ENCODE data around the gene AOC1.
"Not testable (repeated sequence)": the region's sequence is repeated elsewhere in the genome, so short reads cannot be mapped to it uniquely, and the experiment has no call there.

Gene AOC1, protein sequence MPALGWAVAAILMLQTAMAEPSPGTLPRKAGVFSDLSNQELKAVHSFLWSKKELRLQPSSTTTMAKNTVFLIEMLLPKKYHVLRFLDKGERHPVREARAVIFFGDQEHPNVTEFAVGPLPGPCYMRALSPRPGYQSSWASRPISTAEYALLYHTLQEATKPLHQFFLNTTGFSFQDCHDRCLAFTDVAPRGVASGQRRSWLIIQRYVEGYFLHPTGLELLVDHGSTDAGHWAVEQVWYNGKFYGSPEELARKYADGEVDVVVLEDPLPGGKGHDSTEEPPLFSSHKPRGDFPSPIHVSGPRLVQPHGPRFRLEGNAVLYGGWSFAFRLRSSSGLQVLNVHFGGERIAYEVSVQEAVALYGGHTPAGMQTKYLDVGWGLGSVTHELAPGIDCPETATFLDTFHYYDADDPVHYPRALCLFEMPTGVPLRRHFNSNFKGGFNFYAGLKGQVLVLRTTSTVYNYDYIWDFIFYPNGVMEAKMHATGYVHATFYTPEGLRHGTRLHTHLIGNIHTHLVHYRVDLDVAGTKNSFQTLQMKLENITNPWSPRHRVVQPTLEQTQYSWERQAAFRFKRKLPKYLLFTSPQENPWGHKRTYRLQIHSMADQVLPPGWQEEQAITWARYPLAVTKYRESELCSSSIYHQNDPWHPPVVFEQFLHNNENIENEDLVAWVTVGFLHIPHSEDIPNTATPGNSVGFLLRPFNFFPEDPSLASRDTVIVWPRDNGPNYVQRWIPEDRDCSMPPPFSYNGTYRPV

DNA sequence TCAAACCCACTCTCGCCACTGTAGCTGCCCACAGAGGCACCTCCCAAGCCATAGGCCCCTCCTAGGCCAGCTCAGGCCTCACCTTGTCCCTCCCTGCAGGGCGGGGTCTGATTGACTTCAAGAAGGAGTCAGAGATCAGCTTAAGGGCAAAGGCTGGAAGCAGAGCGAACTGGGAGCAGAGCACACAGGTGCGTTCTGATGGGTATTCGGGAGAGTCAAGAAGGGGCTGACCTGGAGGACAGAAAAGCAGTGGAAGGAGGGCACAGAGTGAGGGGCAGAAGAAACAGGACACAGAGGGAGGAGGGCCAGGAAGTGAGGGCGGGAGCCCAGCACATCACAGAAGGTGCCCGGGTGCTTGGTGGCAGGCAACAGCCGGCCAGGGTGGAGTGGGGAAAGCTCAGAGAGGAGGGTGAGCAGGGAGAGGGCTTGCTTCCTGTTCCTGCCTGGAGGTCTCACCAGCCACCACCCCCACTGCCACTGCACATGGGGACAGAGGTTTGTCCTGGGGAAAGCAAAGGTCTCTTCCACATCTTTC lies at the start of gene AOC1:
TSS of gene AOC1 (plus strand) at position 147 of the 535 bp plus-strand sequence. CDS start 3,954 bp downstream, outside the sequence.
- DNase-seq (ENCODE audit: extremely low read depth in 1 of 2, low read depth in 1 of 2): no peak

DNA sequence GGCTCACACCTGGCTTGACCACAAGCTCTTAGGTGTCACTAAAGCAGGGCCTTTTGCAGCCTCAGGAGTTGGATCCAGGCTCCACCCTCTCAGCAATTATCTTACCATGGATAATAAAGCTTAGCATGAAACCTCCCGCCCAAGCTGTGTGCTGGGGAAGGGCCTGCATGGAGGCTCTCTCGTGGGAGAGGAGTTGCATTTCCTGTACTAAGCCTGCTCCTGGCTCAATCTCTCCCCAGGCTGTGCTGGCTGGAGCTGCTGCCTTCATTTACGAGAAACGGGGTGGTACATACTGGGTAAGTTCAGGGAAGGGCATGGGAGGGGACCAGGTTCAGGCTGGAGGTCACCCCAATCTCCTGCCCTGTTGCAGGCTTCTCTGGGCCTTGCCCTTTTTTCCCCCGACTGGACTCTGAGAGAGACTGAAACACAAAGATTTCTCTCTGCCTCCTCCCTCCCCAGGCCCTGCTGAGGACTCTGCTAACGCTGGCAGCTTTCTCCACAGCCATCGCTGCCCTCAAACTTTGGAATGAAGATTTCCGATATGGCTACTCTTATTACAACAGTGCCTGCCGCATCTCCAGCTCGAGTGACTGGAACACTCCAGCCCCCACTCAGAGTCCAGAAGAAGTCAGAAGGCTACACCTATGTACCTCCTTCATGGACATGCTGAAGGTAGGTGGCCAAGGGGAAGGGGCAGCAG lies 49.0 kb upstream of the AOC1 start:
- no peak for DNase-seq (ENCODE audit: extremely low read depth in 1 of 2, low read depth in 1 of 2)

DNA sequence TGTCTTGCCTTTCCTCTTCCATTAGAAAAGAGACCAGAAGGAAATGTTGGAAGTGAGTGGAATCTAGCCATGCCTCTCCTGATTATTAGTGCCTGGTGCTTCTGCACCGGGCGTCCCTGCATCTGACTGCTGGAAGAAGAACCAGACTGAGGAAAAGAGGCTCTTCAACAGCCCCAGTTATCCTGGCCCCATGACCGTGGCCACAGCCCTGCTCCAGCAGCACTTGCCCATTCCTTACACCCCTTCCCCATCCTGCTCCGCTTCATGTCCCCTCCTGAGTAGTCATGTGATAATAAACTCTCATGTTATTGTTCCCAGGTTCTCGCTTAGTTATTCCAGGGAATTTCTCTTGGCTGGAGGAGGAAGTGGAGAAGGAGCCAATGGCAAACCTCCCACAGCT lies 47.5 kb upstream of the AOC1 start:
- no peak for DNase-seq (ENCODE audit: extremely low read depth in 1 of 2, low read depth in 1 of 2)

DNA sequence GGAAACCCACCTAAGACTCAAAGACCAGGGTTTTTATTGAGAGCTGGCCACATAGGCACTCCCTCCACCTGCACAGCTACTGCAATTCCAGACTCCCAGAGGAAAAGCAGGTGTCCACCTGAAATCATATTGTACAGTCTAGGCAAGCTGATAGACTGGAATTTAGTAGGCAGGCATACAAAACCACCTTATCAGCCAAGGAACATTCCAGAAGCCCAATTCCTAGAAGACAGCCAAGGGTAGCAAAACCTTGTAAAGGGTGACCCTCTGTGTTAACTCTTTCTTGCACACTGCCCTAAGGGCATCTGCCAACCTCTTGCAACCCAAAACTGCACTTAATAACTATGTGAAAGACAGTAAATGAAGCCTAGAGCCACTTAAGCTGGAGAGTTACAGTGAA lies 46.5 kb upstream of the AOC1 start:
- no peak for DNase-seq (ENCODE audit: extremely low read depth in 1 of 2, low read depth in 1 of 2)

DNA sequence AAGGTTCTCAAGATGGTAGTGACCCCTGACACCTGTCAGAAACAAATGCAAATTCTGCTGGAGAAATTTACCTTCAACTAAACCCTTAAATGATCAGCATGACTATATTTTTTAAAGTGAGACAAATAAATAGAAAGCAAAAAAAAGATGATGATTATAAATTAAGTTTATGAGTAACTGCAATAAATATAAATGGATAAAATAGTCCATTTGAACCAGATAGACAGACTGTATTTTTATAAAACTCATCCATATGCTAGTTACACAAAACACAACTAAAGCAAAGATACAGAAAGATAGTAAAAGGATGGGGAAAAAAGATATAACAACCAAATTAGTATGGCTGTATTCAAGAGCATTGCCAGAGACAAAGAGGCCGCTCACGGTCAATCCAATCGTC lies 45.9 kb upstream of the AOC1 start:
- no peak for DNase-seq (ENCODE audit: extremely low read depth in 1 of 2, low read depth in 1 of 2)

DNA sequence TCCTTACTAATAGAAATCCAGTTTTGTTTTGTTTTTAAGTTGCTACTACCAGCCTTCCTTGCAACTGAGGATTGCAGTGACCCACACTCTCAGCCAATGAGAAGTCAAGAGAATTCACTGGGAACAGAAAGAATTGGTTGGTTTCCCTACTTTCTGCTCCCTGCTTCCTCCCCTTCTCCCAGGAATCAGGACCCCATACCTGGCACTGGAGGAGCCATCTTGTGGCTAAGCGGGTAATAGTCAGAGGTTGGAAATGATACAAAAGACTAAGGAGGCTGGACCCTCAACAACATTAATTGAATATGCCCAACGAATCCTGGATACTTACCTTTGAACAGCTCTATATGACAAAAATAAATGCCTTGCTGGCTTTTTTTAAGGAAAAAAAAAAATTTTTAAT lies 45.5 kb upstream of the AOC1 start:
- DNase-seq (ENCODE audit: extremely low read depth in 1 of 2, low read depth in 1 of 2): no peak

DNA sequence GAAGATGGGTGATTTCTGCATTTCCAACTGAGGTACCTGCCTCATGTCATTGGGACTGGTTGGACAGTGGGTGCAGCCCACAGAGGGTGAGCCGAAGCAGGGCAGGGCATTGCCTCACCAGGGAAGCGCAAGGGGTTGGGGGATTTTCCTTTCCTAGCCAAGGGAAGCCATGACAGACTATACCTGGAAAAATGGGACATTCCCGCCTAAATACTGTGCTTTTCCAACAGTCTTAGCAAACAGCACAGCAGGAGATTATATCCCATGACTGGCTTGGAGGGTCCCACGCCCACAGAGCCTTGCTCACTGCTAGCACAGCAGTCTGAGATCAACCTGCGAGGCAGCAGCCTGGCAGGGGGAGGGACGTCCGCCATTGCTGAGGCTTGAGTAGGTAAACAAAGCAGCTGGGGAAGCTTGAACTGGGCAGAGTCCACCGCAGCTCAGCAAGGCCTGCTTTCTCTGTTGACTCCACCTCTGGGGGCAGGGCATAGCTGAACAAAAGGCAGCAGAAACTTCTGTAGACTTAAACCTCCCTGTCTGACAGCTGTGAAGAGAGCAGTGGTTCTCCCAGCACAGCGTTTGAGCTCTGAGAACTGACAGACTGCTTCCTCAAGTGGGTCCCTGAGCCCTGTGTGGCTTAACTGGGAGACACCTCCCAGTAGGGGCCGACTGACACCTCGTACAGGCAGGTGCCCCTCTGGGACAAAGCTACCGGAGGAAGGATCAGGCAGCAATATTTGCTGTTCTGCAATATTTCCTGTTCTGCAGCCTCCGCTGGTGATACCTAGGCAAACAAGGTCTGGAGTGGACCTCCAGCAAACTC lies 44.5 kb upstream of the AOC1 start:
- not testable (repeated sequence) for DNase-seq (ENCODE audit: extremely low read depth in 1 of 2, low read depth in 1 of 2)

DNA sequence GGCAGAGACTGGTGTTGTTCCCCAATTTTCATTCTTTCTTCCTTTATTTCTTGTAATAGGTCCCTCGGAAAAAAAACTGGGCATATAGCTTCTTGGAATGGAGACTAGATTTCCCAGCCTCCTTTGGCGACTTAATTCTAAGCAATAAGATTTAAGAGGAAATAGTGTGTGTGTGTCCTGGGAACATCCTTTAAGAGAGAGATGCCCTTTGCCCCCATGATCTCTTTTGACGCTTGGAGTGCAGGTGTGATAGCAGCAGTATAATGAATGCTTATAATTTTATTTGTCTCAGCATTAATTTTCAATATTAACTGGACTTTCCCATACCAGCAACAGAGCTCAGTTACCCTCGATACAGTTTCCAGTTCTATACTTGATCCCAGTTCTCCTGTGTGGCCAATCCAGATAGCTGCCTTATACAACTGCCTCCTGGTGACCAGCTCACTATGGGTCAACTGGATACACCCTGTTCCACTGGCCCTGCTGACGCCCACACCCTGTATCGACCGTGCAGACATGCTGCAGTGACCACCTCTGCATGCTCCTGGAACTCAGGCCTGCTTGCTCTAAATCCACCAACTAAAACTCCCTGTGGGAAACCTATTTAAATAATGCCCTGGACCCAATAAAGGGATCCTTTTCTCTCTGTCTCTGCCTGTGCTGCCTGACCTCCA lies 37.9 kb upstream of the AOC1 start:
- no peak for DNase-seq (ENCODE audit: extremely low read depth in 1 of 2, low read depth in 1 of 2)

DNA sequence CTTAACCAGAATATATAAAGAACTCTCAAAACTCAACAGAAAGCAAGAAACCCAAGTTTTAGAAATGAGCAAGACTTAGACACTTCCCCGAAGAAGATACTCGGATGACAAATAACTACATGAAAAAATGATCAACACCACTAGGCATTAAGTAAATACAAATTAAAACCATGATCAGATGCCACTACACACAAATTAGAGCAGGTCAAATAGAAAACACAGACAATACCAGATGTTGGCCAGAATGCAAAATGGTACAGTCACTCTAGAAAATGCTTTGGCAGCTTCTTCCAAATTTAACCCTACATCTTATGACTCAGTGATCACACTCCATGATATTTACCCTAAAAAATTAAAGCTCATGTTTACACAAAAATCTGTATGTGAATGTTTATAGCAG lies 33.3 kb upstream of the AOC1 start:
- DNase-seq (ENCODE audit: extremely low read depth in 1 of 2, low read depth in 1 of 2): no peak

DNA sequence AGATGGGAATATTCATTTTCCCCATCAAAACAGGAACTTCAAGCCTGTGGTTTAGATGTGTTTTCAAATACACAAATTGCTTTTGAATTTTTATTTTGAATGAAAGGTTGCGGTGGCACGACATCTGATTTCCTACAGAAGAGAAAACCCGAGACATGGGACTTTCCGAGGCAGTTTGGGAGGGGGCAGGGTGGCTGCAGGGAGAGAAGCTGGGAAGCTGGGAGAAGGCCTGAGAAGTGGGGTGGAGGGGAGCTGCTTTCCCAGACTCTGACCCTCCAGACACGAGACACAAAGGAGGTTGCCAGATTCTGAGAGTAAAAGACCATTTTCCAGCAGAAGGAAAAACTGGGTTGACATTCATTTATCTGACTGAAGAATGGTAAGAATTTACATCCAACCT lies 32.2 kb upstream of the AOC1 start:
- no peak for DNase-seq (ENCODE audit: extremely low read depth in 1 of 2, low read depth in 1 of 2)

DNA sequence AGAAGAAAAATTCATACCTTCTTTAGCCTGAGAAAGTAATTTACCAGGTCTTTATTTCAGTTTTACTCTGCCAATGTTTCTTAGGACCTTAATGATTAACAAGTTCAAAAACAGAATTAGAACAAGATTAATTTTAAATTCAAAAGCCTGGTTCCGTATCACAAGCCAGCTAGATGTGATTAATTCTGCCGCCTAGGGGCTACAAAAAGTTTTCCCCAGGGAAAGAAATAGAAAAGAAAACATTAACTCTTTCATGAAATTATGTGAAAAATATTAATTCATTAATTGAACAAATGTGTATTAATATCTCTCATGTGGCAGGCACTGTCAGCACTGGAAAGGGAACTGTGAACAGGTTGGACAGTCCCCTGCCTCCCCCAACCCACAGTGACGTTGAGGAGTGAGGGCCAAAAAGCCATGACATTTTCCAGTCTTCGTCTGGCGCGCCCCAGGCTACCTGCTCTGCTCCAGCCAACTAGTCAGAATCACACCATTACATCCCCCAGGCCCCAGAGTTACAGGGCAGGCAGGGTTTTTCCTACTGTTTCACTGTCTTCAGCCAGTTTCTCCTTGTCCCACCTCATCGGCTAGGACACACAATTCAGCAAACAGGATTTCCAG lies 31.6 kb upstream of the AOC1 start:
- DNase-seq (ENCODE audit: extremely low read depth in 1 of 2, low read depth in 1 of 2): no peak

DNA sequence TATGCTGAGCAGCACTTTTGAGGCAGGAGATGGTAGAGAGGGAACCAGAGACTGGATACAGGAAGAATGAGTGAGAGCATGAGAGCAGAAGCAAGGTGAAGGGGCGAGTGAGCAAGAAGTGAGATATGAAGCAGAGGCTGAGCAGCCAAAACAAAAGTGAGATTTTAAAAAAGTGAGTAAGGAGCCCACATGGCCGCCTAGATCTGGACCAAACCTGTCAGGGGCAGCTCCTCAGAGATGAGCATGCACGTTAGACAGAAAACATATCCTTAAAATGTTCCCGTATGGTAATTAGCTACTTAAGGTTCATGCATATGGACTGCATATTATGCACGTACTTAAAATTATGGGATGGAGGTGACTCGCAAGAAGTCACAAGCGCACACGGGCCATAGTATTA lies 29.3 kb upstream of the AOC1 start:
- DNase-seq (ENCODE audit: extremely low read depth in 1 of 2, low read depth in 1 of 2): no peak

DNA sequence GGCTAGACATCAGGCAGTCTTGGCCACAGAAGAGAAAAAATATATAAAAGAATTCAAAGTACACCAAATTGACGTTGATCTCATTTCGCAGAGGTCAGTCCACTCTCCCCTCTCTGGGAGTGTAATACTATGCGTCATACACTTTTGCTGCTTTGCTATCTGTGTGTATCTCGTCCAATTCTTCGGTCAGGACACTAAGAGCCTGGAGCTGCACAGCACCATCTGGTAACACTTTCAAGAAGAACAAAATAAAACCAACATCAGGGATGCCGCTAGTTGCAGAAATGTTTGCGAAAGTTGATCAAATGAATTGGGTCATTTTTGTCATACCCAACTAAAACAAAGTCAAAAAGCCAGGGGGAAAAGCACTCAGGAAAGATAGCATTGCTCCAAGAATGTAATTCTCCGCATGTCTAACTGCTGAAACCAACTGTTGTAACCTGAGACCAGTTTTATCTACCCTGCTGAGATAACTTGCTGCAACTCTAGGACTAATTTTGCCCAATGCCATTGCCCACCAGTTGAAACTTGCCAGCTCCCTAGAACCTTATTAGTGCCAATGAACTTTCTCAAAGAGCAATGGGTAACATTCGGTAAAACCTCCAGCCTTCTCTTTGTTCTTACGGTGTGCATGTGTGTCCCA lies 28.7 kb upstream of the AOC1 start:
- DNase-seq (ENCODE audit: extremely low read depth in 1 of 2, low read depth in 1 of 2): no peak

DNA sequence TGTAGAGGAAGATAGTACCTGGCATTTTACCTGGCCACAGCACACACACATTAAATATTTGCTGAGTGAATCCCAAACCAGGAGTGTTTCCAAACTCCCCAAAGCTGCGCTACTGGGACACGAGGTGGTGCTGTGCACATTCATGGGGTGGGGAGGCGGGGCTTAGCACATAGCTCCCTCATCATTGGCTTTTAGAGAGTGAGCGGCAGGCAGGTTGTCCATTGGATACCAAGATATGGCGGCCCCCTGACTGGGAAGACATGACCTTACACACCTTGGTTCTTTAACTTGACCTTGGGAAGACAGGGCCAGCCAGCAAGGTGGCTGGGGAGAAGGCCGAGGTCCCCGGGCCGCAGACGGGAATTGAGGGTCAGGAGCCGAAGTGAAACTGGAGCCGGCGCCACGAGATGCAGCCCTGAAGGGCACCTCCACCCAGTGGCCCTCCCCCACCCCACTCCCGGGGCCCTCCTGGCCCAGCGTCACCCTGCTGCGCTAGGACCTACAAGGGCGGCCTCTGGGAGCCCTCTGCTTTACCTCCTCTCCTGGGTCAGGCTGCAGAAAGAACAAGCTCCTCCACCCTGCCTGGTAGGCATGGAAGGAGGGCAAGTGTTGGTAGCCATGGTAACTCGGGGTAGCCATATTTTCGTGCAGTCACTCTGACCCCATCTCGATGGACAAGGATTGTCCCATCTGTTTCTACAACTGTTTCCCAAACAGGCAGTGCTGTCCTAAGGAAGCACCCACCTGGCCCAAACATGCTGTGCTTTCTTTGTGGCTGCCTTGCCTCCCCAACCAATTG lies 27.7 kb upstream of the AOC1 start:
- no peak for DNase-seq (ENCODE audit: extremely low read depth in 1 of 2, low read depth in 1 of 2)

DNA sequence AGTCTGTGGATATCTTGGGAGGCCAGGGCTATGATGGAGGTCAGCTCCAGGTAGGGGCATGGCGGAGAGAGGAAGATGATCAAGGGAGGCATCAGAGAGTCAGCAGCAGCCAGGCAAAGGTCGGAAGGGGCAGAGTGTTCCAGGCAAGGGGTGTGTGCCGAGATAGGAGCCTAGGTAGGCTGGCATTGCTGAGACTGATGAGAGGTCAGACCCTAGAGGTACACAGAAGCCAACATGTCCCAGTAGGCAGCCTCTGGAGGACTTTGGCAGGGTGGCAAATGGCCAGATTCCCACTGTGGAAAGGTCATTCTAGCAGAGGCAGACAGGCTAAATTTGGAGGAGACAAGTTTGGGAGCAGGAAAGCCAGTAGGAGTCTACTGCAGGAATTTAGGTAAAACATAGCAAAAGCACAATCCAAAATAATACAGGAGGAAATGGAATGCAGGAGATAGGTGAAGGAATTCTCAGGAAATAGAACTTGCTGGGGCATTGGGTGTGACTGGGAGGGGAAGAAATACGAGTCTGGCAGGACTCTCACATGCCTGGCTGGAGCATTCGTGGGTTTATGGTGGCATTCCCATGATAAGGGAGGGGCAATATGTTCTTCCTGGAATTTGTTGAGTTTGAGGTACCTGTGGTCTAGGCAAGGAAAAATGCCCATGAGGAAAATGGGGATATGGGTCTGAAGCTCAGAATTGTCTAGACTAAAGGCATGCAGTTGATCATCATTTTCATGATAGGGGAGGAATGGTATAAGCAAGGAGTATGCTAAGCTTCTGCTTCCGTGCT lies 26.1 kb upstream of the AOC1 start:
- DNase-seq (ENCODE audit: extremely low read depth in 1 of 2, low read depth in 1 of 2): no peak

DNA sequence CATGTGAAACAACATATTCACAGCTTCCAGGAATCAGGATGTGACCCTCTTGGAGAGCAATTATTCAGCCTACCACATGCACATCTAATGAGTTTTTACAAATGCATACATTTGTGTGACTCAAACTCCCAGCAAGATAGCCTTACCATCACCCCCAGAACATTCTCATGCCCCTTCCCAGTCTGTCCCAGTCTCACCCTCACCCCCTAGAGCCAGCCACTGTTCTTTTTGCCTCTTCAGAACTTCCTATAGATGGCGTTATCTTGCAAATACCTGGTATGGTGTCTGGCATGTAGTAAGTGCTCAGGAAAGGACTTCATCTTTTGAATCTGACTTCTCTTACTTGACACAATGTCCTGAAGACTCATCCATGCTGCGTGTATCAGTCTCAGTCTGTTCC lies 23.9 kb upstream of the AOC1 start:
- DNase-seq (ENCODE audit: extremely low read depth in 1 of 2, low read depth in 1 of 2): no peak

DNA sequence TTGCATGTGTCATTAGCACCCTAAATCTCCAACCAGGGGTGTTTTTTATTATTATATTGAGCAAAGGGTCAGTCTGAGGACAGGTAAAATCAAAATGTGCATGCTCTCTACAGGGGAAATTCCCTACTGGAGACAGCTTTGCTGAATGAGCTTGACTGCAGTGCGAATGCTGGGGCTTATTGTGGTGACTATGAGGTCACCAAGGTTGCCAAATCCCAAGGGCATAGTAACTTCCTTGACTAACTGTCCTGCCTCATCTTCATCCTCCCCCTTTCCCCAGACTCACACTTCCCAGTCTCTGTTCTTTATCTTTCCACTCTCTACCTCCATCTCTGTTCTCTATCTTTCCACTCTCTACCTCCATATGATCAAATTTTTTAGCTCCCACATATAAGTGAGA lies 22.9 kb upstream of the AOC1 start:
- no peak for DNase-seq (ENCODE audit: extremely low read depth in 1 of 2, low read depth in 1 of 2)

DNA sequence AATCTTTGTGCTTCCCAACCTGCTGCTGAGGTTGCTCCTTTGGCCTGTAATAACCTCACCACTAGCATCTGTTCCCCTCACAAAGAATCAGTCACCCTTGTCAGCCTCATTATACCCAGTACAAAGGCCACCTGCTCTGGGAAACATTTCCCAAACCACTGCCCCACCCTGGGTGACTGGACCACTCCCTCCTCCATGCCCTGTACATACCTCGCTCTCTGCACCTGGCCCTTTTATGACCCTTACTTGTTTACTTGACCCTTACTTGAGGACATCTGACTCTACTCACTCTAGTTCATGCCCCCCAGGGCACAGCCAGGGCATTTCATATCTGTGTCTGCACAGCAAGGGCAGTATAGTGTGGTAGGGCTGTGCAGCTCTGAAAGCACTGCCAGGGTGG lies 21.4 kb upstream of the AOC1 start:
- DNase-seq (ENCODE audit: extremely low read depth in 1 of 2, low read depth in 1 of 2): no peak

All from activated CD8-positive, alpha-beta memory T cell treated with anti-CD3 and anti-CD28 coated beads for 1 hour (primary cell).